HG02973 (cell line): Measurements from ENCODE around the gene SUMF1.
"Not testable (repeated sequence)": the region's sequence is repeated elsewhere in the genome, so short reads cannot be mapped to it uniquely, and the experiment has no call there.

Experiments
- ATAC-seq: cut with Tn5 transposase; IDR thresholded peaks from one replicate; pipeline ENCODE4 v1.9.1; 2021; ENCODE audit warnings: moderate library complexity; ENCODE audit not compliant: unreplicated experiment

The SUMF1 gene

DNA sequence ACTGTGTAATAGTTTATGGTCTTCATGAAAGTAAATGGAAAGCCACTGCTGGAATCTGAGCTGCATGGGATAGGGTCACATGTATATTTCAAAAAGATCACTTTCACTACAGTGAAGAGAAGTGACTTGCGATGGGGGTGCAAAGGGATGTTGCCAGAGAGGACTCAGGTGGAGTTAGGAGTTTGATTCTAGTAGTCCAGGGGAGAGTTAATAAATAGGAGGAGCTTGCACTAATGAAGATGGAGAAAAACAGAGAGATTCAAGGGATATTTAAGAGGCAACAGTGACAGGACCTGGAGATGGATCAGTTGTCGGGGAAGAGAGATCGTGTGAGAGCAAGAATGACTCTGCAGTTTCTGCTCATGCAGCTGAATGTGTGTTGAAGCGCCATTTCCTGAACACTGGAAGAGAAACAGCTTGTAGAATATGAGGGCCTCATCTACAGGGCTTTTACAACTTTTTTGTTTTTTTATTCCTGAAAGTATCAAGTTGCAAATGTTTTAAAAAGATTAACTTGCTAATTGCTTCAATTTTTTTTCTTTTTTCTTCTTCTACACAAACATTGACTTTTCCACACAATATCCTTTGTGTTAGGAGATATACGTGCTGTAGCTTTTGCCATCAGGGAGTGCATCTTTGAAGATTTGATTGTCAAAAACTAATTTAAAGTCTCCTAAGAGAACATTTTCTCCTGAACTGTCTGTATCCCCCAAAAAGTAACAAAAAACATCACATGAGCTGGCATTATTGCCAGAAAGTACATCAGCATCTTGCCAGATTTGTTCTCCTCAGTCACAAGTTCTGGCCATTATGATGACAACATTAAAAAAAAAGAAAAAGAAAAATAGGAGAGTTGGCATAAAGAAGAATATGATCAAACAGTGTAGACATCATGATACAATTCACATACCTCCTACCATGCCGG lies 126.4 kb downstream of the SUMF1 start:
- no peak for ATAC-seq

DNA sequence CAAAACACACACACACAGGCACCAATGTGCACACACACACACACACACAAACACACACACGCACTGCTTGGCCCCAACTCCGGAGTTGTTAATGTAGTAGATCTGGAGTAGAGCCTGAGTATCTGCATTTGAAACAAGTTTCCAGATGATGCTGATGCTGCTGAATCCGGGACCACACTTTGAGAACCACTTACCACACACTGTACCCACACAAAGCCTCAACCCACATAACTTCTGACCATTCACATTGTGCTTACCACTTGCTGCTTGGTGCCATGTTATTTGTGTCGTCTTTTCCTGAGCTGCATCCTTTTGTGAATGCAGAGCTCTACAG lies 127.0 kb downstream of the SUMF1 start:
- ATAC-seq = no peak

- no peak for ATAC-seq
These were observed 128.3 kb downstream of the SUMF1 start for GRCh38 chr3:4338751-4339150.

DNA sequence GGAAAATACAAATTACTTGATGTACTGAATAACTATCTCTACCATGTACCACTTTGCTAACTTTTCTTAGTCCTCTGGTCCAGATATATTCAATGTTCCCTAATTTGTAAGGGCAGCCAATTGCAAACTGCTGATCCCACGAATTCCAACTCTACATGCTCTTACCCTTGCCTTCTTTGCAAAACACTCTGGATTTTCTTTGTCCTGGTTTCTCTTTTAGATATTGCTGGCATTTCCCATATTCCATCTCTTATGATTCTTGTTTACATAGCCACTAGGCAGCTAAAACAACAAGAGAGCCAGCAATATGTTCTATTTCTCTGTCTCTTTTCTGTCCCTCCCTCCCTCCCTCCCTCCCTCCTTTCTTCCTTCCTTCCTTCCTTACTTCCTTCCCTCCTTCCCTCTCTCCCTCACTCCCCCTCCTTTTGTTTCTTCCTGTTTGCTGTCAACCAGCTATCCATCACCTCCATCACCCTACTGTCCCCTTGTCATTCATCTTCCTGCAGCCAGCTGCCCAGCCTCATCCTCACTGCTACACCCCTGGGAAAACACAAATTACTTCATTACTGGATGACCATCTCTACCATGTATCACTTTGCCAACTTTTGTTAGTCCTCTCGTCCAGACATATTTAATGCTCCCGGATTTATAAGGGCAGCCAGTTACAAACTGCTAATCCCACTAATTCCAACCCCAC lies 130.1 kb downstream of the SUMF1 start:
- ATAC-seq = no peak

DNA sequence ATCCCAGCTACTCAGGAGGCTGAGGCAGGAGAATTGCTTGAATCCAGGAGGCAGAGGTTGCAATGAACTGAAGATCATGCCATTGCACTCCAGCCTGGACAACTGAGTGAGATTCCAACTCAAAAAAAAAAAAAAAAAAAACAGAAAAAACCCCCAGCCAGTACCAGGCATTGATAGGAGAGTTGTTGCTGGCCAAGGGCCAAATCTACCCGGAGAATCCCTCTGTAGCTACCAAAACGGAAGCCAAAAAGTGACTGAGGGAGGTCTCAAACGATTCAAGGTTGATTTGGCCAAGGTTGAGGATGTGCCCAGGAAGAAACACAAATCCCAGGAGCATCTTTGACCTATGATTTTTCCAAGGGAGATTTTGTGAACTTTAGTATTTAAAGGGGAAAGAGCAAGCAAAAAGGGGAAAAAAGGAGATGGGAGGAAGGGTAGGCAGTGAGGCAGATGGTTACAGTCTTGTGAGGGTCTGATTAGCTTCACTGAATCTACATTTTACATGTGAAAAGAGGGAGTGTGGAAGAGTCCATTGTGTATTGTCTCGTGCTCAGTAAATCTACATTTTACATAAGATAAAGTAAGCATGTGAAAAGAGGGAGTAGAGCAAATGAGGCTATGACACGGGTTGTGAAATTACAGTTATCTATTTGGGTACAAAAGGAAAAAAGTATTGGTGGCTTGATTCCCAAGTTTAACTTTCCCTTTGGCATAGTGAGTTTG lies 131.1 kb downstream of the SUMF1 start:
- no peak for ATAC-seq

GRCh38 chr3:4334548-4334947 lies 132.5 kb downstream of the SUMF1 start:
- ATAC-seq = no peak

DNA sequence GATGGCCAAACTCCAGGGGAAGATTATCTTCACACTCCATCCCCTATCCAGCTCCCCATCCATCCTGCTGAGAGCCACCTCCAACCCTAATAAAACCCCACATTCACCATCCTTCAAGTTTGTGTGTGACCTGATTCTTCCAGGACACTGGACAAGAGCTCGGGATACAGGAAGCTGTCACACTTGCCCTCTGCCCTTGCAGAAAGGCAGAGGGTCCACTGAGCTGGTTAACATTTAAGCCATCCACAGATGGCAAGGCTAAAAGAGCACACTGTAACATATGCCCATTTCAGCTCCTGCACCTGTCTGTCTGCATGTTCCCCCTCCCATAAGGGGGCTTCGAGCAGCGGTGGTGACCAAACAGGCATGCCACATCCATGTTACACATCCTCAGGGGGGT lies 134.1 kb downstream of the SUMF1 start:
- no peak for ATAC-seq

- ATAC-seq = no peak
These were observed 134.5 kb downstream of the SUMF1 start for GRCh38 chr3:4332574-4332973.

DNA sequence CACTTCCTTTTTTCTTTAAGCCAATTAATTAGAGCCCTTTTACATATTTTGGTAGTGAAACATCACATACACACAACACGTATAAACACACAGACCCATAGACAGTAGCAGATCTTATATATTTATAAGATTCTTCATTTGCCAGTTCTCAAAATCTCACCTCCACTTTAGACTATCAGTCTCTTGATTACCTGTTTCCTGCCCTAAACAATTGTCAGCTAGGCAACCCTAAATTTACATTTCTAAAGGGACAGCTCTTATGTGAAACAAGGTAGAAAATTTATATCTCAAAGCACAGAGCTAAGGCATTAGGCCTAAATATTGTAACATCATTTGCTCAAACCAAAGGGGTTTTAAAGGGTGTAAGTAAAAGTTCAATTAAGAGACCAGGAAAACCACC lies 135.0 kb downstream of the SUMF1 start:
- no peak for ATAC-seq

DNA sequence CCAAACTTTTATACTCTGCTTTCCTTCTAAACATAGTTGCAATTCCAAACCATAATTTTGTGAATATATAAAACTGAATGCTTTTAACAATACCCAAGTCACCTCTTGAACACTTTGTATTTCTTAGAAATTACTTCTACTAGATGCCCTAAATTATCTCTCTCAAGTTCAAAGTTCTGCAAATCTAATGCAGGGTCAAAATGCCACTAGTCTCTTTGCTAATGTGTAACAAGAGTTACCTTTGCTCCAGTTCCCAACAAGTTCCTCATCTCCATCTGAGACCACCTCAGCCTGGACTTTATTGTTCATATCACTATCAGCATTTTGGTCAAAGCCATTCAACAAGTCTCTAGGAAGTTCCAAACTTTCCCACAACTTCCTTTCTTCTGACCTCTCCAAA lies 137.3 kb downstream of the SUMF1 start:
- ATAC-seq = not testable (repeated sequence)

GRCh38 chr3:4326868-4327267 lies 140.2 kb downstream of the SUMF1 start:
- ATAC-seq = no peak

DNA sequence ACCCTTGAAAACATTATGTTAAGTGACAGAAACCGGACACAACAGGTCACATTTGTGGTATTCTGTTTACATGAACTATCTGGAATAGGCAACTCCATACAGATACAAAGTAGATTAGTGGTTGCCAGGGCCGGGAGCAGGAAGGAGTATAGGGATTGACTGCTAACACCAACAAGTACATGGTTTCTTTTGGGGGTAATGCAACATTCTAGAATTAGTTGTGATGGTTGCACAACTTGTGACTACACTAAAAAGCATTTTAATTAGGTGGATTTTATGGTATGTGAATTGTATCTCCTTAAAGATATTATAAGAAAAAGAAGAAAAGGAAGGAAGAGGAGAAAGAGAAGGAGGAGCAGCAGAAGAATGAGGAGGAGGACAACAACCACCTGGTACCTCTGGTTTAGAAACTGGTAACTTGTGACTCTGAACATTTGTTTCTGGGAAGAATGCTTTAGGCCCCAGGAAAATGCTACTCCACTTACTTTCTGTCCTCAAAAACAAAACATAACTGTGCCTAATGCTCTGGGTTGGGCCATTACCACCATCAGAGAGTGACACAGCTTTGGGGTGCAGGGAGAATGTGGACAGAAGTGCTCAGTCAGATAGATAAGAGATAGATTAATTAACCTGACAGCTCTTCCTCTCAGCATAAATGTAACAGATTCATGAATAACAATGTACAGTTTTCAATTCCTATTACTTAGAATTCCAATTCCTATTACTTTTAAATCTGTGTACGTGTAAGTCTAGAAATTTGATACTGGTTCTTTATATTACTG lies 143.6 kb downstream of the SUMF1 start:
- ATAC-seq = no peak

- ATAC-seq = no peak
These were observed 144.4 kb downstream of the SUMF1 start for GRCh38 chr3:4322635-4323034.

DNA sequence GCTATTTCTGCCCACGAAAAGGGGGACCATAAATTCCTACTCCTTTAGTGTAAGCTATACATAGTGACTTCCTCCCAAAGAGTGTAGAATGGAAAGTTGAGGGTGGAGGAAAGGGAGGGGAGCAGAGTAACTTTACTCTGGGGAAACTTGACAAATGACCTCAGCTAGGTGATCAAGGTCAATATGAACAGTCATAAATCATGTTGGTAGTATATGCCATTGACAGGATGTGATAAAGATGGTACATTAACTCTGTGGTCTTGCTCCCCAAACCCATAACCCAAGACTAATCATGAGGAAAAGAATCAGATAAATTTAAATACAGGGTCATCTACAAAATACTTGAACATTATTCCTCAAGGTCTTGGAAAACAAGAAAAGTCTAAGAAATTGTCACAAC lies 145.3 kb downstream of the SUMF1 start:
- no peak for ATAC-seq

DNA sequence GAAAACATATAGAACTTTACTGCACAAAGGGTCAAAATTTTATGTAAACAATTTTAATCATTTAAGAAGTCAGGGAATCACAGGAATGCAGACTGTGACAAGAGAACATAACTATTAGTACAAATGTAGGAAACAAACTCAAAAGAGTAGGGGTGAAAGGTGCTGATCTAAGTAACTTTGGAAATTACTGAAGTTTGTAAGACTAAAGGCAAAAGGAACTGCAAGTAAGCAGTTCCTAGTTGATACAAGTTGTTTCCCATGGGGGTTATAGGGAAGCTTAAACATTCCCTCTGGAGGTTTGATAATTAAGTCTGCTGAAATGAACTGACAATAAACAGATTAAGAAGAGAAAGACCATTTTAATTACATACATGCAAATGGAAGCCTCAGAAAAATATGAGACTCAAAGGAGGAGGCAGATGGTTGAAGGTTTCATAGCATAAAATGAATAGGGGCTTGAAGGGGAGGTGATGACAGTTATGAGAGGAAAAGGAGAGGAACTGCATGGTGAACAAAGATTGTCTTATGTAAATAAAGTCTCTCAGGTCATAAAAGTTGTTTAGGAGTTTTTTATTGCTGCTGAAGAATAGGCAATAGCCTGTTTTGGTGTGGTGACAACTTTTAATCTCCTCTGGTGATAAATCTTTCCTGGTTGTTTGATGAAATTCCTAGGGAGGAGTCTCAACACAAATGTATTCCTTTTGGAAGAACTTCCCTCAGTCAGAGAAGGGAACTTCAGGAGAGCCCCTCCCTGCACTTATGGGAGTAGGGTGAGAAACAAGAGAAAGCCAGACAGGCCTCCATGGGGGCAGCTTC lies 146.8 kb downstream of the SUMF1 start:
- no peak for ATAC-seq

- no peak for ATAC-seq
These were observed 152.4 kb downstream of the SUMF1 start for GRCh38 chr3:4314688-4315087.

- no peak for ATAC-seq
These were observed 153.3 kb downstream of the SUMF1 start for GRCh38 chr3:4313606-4314293.

DNA sequence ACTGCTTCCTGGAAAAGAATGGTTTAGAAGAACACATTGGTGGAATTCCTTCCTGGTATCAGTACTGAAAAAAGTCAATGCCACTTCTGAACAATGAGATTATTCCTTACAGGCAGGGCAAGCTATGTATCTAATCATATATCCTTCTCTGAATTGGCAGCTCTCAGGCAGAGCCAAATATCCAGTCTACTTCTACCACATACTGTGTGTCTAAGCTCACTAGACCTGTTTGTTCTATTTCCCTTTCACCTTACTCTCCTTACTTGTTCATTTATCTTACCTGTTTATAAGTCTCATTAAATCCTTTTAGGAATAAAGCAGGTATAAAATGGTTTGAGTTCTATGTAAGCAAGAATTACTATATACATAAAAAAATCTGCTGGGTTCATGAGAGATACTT lies 155.6 kb downstream of the SUMF1 start:
- ATAC-seq = no peak
